ENCODE results near the gene RAB11FIP5. TPM values are rescaled to one million over a fixed set of nuclear protein-coding genes. Genes with fewer than 3 reads are reported as not detected.

Gene RAB11FIP5
- total RNA-seq, 2 donors from 2014 or later: 21.7 to 31.8 TPM

- intact Hi-C loops (cut with DNase I): no loop called here
- DNase-seq (no peak), ATAC-seq (no peak)
Measured at GRCh38 chr2:73023497-73023896, 89.3 kb downstream of the RAB11FIP5 start.

Other genes starting within 250 kb of the RAB11FIP5 start
- gene SPR, start 225.5 kb downstream of the RAB11FIP5 start, total RNA-seq: 10 to 100 TPM; 29.2 to 47.7 TPM
- not detected for gene EMX1, start 195.4 kb downstream of the RAB11FIP5 start, total RNA-seq
- 10 to 100 TPM in 1 of 2 donors, 1 to 10 TPM in 1; 9.0 to 10.5 TPM for gene SFXN5, start 41.2 kb downstream of the RAB11FIP5 start, total RNA-seq
- not detected for gene NOTO, start 89.6 kb upstream of the RAB11FIP5 start, total RNA-seq
- gene SMYD5, start 101.3 kb upstream of the RAB11FIP5 start, total RNA-seq: 10 to 100 TPM; 14.1 to 18.2 TPM
- 10 to 100 TPM; 76.2 to 79.6 TPM for gene PRADC1, start 120.3 kb upstream of the RAB11FIP5 start, total RNA-seq
- gene CCT7, start 121.4 kb upstream of the RAB11FIP5 start, total RNA-seq: 100 to 1,000 TPM; 181 to 184 TPM
- gene FBXO41, start 171.5 kb upstream of the RAB11FIP5 start, total RNA-seq: 1 to 10 TPM; 2.0 to 2.3 TPM
- not detected for gene EGR4, start 180.6 kb upstream of the RAB11FIP5 start, total RNA-seq